Measurements from ENCODE around the gene RPP38. TPM values are rescaled to one million over a fixed set of nuclear protein-coding genes. Genes with fewer than 3 reads are reported as not detected.

Gene RPP38
- polyA plus RNA-seq, 1 of the 3 experiments (the other 2 are of a cell fraction), result 18.5 TPM

- POLR2A ChIA-PET, result no interaction called here
- Histone ChIP-seq H3K4me3 (ENCODE audit: low read depth in 2 of 2, low read length in 1 of 2) (no peak overlapping the region), H3F3A (replicated peaks; ENCODE audit: insufficient read depth) (no peaks in the 10 kb centered on the region), H3K36me3 (replicated peaks in 1 of 2; ENCODE audit: control insufficient read depth in 1 of 2, insufficient read depth in 2 of 2, low read length in 1 of 2) (no peaks in the 10 kb centered on the region), H3K9me3 (no peaks in the 10 kb centered on the region), H3K27me3 (ENCODE audit: insufficient read depth) (no peaks in the 10 kb centered on the region), H3K27ac (ENCODE audit: low read depth in 2 of 2, low read length in 1 of 2) (no peak overlapping the region), H3K9ac (no peak overlapping the region), H3K9me2 (no peaks in the 10 kb centered on the region), H3K4me1 (ENCODE audit: control insufficient read depth in 1 of 2, insufficient read depth in 2 of 2, low read depth in 1 of 2, low read length in 1 of 2) (no peaks in the 10 kb centered on the region; a peak in 2 of 4 replicates), H3K4me2 (peak overlapping the region; percentile 45; the same call in 1 of the 2 replicates), H4K20me1 (ENCODE audit: insufficient read depth) (no peaks in the 10 kb centered on the region), H3K79me2 (ENCODE audit: insufficient read depth) (no peaks in the 10 kb centered on the region), H2AFZ (ENCODE audit: low read depth) (no peak overlapping the region; the same call in 1 of the 2 replicates)
- DNase-seq, result no peak
- WGBS (ENCODE audit: low lambda C conversion rate), result 73% methylated on average over 7 of the region's 7 CpGs
- TF ChIP-seq REST (IDR thresholded peaks at IDR 0.05; ENCODE audit: low read depth, low read length), result no peak
- no peak for TF ChIP-seq PBX3 (IDR thresholded peaks at IDR 0.05)
- TF ChIP-seq CTCF (IDR thresholded peaks at IDR 0.05), result no peak
- TF ChIP-seq NRF1 (IDR thresholded peaks at IDR 0.05; ENCODE audit: low read depth, low read length), result no peak
- no peak for TF ChIP-seq EZH2phosphoT487 (IDR thresholded peaks at IDR 0.05; ENCODE audit: borderline replicate concordance, low read depth)
- TF ChIP-seq TCF12 (IDR thresholded peaks at IDR 0.05), result no peak
- no peak for TF ChIP-seq RAD21 (IDR thresholded peaks at IDR 0.05; ENCODE audit: low read length)
- TF ChIP-seq USF2 (IDR thresholded peaks at IDR 0.05; ENCODE audit: borderline replicate concordance, low read depth, low read length), result no peak
- no peak for TF ChIP-seq ELF1 (IDR thresholded peaks at IDR 0.05)
- TF ChIP-seq GABPA (IDR thresholded peaks at IDR 0.05; ENCODE audit: low read depth), result no peak
- no peak for TF ChIP-seq GATA2 (CRISPR knock-in tag; IDR thresholded peaks at IDR 0.05)
- TF ChIP-seq TAF1 (IDR thresholded peaks at IDR 0.05; ENCODE audit: borderline replicate concordance, low read depth, low read length), result no peak
- TF ChIP-seq SIN3A (IDR thresholded peaks at IDR 0.05; ENCODE audit: borderline replicate concordance, low read depth, low read length), result no peak
- no peak for TF ChIP-seq USF1 (IDR thresholded peaks at IDR 0.05; ENCODE audit: borderline replicate concordance, low read depth)
- no peak for TF ChIP-seq ZBTB33 (IDR thresholded peaks at IDR 0.05; ENCODE audit: borderline replicate concordance, low read depth)
- no peak for TF ChIP-seq TEAD4 (IDR thresholded peaks at IDR 0.05; ENCODE audit: borderline replicate concordance, insufficient read depth)
- TF ChIP-seq FOSL2 (IDR thresholded peaks at IDR 0.05; ENCODE audit: borderline replicate concordance, low read depth), result no peak
- TF ChIP-seq RXRA (IDR thresholded peaks at IDR 0.05; ENCODE audit: borderline replicate concordance, low read depth), result no peak
- no peak for TF ChIP-seq MAX (IDR thresholded peaks at IDR 0.05; ENCODE audit: low read depth)
- TF ChIP-seq EP300 (IDR thresholded peaks at IDR 0.05; ENCODE audit: borderline replicate concordance in 1 of 2, low read depth in 1 of 2, low read length in 1 of 2), result no peak
- CTCF ChIA-PET, result no interaction called here
These were observed 12.6 kb upstream of the RPP38 start for GRCh38 chr10:15084502-15084922.
